Adrenal gland (tissue), 12 donors: Measurements from ENCODE around the gene SELENBP1. TPM values are rescaled to one million over a fixed set of nuclear protein-coding genes. Genes with fewer than 3 reads are reported as not detected.

Experiments
- DNase-seq, 7 donors: peaks; one replicate each; pipeline ENCODE4 v3.0.0-alpha.2; 2019 to 2020
- H3K27ac ChIP-seq, 5 donors: fragments of 200-600 bp; sonication (generic) in 4 of 5; 1 replicate in 3 of 5; 2 replicates in 2 of 5; pipeline versions ENCODE4 v1.5.1 to v1.8.0; 2016 to 2020; ENCODE audit warnings: mild to moderate bottlenecking in 1 of 5
- H3K27me3 ChIP-seq: fragments of 200-600 bp; 2 replicates; pipeline ENCODE4 v1.8.0; 2021
- H3K36me3 ChIP-seq, 2 donors: fragments of 200-600 bp; replicated peaks in 1 of 2; 1 replicate in 1 of 2; 2 replicates in 1 of 2; pipeline versions ENCODE4 v1.5.1 to v1.8.0; 2018 to 2022
- H3K4me1 ChIP-seq, 2 donors: fragments of 200-600 bp; replicated peaks in 1 of 2; 1 replicate in 1 of 2; 2 replicates in 1 of 2; pipeline versions ENCODE4 v1.5.1 to v1.8.0; 2018 to 2021
- H3K4me3 ChIP-seq, 4 donors: fragments of 200-600 bp; sonication (generic) in 3 of 4; one replicate each; pipeline ENCODE4 v1.5.1; 2016 to 2018
- H3K9me3 ChIP-seq, 3 donors: fragments of 200-600 bp; sonication (generic) in 1 of 3; replicated peaks in 1 of 3; 1 replicate in 2 of 3; 2 replicates in 1 of 3; pipeline versions ENCODE4 v1.5.1 to v1.8.0; 2016 to 2021
- POLR2A ChIP-seq, 2 donors: fragments of 450-650 bp; IDR thresholded peaks; one replicate each; pipeline ENCODE4 v1.6.1; 2017; ENCODE audit warnings: antibody characterized with exemption in 2 of 2, mild to moderate bottlenecking in 2 of 2, moderate library complexity in 1 of 2
- WGBS, 4 donors: extraction: QIAGEN DNeasy Blood & Tissue Kit in 2 of 4; methylation state at CpG; one replicate each; pipeline versions ENCODE4 v1.1.5 to v1.1.7; 2013 to 2017; 5-methylcytosine and 5-hydroxymethylcytosine counted together
- intact Hi-C, 2 donors: fragments of 100-400 bp; cut with DNase I; formaldehyde crosslinking; loops; one replicate each; pipeline versions ENCODE4 v1.14.1 to v1.15.0; 2022 to 2023
- polyA plus RNA-seq, 3 donors: library from polyadenylated mRNA; stranded (reverse); fragments of 200-250 nt in 2 of 3; fragments of 350-450 nt in 1 of 3; fragmentation: Illumina TruSeq in 1 of 3; extraction: RNeasy Lipid Tissue Mini Kit (QIAGEN cat#74804) in 1 of 3; gene quantifications; one replicate each; pipeline ENCODE4 v1.2.3, GENCODE V29; 2013 to 2014
- total RNA-seq, 9 donors: library from RNA; depleted of rRNA in 4 of 9; stranded (reverse); fragments of >200 nt in 4 of 9; fragments of 120-200 nt in 1 of 9; fragmentation: NEBNext Ultra II Directional in 1 of 9; extraction: Animal tissue kit (Norgen Biotek cat#: 25700) in 1 of 9; gene quantifications; one replicate each; pipeline versions ENCODE4 v1.1.0 to v1.2.4, GENCODE V29; 2013 to 2023
- TF ChIP-seq, protein P1 (sequence below), 6 experiments: fragments of 450-650 bp in 4 of 6; fragments of 200-600 bp in 2 of 6; sonication (generic) in 1 of 6; IDR thresholded peaks; 1 replicate in 5 of 6; 2 replicates in 1 of 6; pipeline versions ENCODE4 v1.5.1 to v1.8.0; 2016 to 2021; ENCODE audit warnings: antibody characterized with exemption in 6 of 6, mild to moderate bottlenecking in 2 of 6, moderate library complexity in 1 of 6
- donor health status: healthy with polysubstance abuse.
- donor health status: Bipolar disorder and iron deficiency.
- donor health status: DM: yes; HTN: yes; CAD: no.
- donor health status: DM: no; HTN: no; CAD: no.
- donor health status: DM: no; HTN: no; CAD: no.
- donor health status: DM: yes; HTN: yes; CAD: no.

The SELENBP1 gene
- total and polyA plus RNA-seq, 12 donors = 11.0 to 61.8 (median 34.3) TPM

GRCh38 chr1:151370211-151370911 lies 2.1 kb downstream of the SELENBP1 start:
- Histone ChIP-seq H3K4me1 (peaks cover 23 to 32% of the 10 kb centered on the region in 2 donors), H3K27me3 (no peaks in the 10 kb centered on the region), H3K36me3 (no peaks in the 10 kb centered on the region), H3K27ac (peak overlapping the region in 2 of 5 donors; percentile 26 to 85), H3K9me3 (no peaks in the 10 kb centered on the region), H3K4me3 (no peak overlapping the region)
- WGBS, 4 donors = 55 to 73% (median 61%) methylated on average over 4 to 6 of the region's 6 CpGs
- intact Hi-C loops = no loop called here
- peak in 1 of 7 donors; percentile 36 for DNase-seq
- no peak for TF ChIP-seq POLR2A (IDR thresholded peaks at IDR 0.05)
- TF ChIP-seq, protein P1, sequence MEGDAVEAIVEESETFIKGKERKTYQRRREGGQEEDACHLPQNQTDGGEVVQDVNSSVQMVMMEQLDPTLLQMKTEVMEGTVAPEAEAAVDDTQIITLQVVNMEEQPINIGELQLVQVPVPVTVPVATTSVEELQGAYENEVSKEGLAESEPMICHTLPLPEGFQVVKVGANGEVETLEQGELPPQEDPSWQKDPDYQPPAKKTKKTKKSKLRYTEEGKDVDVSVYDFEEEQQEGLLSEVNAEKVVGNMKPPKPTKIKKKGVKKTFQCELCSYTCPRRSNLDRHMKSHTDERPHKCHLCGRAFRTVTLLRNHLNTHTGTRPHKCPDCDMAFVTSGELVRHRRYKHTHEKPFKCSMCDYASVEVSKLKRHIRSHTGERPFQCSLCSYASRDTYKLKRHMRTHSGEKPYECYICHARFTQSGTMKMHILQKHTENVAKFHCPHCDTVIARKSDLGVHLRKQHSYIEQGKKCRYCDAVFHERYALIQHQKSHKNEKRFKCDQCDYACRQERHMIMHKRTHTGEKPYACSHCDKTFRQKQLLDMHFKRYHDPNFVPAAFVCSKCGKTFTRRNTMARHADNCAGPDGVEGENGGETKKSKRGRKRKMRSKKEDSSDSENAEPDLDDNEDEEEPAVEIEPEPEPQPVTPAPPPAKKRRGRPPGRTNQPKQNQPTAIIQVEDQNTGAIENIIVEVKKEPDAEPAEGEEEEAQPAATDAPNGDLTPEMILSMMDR (IDR thresholded peaks at IDR 0.05) = no peak

GRCh38 chr1:151369621-151370048 lies 2.9 kb downstream of the SELENBP1 start:
- Histone ChIP-seq H3K27ac (peak overlapping the region in 1 of 5 donors; percentile 85), H3K4me3 (no peak overlapping the region), H3K4me1 (peaks cover 23 to 32% of the 10 kb centered on the region in 2 donors)

DNA sequence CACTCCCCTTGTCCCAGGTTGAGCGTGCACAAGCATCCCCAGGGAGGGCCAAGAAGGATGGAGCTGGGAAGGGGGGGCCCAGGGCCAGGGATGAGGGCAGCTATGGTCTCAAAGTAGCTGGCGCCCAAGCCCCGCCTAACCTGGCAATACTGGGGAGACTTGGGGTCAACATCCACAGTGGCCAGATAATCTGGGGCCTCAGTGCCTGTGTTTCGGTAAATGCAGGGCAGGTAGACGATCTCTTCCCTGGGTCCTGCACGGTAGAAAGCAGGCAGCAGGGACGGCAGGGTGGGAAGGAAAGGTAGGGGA lies 3.2 kb downstream of the SELENBP1 start:
- Histone ChIP-seq H3K4me1 (peaks cover 23 to 32% of the 10 kb centered on the region in 2 donors), H3K36me3 (no peaks in the 10 kb centered on the region), H3K27me3 (no peaks in the 10 kb centered on the region), H3K9me3 (no peaks in the 10 kb centered on the region), H3K27ac (peak overlapping the region in 1 of 5 donors; percentile 85), H3K4me3 (no peak overlapping the region)
- no peak for DNase-seq
- TF ChIP-seq POLR2A (IDR thresholded peaks at IDR 0.05) = no peak
- TF ChIP-seq, protein P1 (IDR thresholded peaks at IDR 0.05) = no peak
- intact Hi-C loops = no loop called here
- WGBS, 4 donors = 87 to 92% (median 89%) methylated on average over 6 to 7 of the region's 7 CpGs

More at GRCh38 chr1:151369621-151370048, 2.9 kb downstream of the SELENBP1 start:
- intact Hi-C loops = no loop called here
- WGBS, 4 donors = 83 to 96% (median 86%) methylated on average over 3 to 15 of the region's 15 CpGs
- H3K27me3 ChIP-seq = no peaks in the 10 kb centered on the region
- no peaks in the 10 kb centered on the region for H3K36me3 ChIP-seq
- no peaks in the 10 kb centered on the region for H3K9me3 ChIP-seq
- no peak for TF ChIP-seq POLR2A (IDR thresholded peaks at IDR 0.05)
- TF ChIP-seq, protein P1 (IDR thresholded peaks at IDR 0.05) = no peak
- no peak for DNase-seq

DNA sequence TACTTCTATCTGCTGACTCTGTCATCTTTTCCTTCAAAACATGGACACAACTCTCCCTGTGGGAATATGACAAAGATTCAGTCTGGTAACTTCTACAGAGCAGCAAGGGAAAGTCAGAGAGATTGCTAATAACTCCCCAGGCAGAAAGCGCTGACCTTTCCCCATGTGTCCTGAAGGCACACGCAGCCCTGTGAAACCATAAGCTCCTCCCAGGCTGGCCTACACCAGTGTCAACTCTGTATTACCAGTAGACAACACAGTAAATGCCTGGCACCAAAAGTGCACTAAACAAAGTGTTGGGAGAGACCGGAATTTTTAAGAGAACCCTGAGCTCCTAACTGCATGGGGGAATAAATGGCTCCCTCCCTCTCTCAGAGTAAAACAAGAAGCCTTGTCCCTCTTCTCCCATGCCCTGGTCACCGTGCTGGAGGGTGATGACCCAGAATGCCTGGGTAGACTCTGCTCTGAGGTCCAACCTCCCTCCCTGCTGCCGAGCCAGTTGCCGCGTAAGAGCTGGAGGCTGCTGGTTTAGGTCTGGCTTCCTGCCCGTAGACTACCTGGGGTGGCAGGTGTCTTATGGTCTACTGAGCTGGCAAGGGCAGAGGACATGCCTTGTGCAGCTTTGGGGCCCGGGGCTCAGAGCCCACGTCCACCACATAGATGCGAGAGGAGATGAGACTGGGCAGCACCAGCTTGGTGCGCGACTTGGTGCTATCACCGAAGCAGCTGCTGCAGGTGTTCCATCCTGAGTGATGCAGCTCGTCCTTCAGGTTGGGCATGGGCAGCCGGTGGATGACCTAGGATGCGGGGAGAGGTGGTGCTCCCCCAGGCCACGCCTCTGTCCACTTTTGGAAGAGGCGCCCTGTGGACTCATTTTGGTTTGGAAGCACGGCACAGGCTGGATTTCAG lies 3.9 kb downstream of the SELENBP1 start:
- no peak overlapping the region for H3K4me3 ChIP-seq
- TF ChIP-seq POLR2A (IDR thresholded peaks at IDR 0.05) = no peak
- TF ChIP-seq, protein P1 (IDR thresholded peaks at IDR 0.05) = no peak
- H3K4me1 ChIP-seq = peaks cover 23 to 32% of the 10 kb centered on the region in 2 donors
- 30 to 94% (median 88%) methylated on average over 2 to 20 of the region's 20 CpGs for WGBS, 4 donors
- intact Hi-C loops = no loop called here
- H3K27me3 ChIP-seq = no peaks in the 10 kb centered on the region
- H3K27ac ChIP-seq = peak overlapping the region in 4 of 5 donors; percentile 60 to 85 (median 70)
- peak in 3 of 7 donors; percentile 42 to 58 (median 50) for DNase-seq
- no peaks in the 10 kb centered on the region for H3K36me3 ChIP-seq
- H3K9me3 ChIP-seq = no peaks in the 10 kb centered on the region
